ENCODE data around the gene FMN1.
A peak's percentile ranks its signal among the peaks of the same experiment; 100 is the strongest.

FMN1 gene

GRCh38 chr15:32908872-32909271 lies 285.6 kb downstream of the FMN1 start:
- no peak for DNase-seq

- DNase-seq = no peak
Observed at GRCh38 chr15:32908135-32908801, 286.2 kb downstream of the FMN1 start.

- no peak for DNase-seq
Observed at GRCh38 chr15:32905481-32905880, 289.0 kb downstream of the FMN1 start.

- DNase-seq = no peak
Observed at GRCh38 chr15:32904448-32904847, 290.1 kb downstream of the FMN1 start.

- DNase-seq = no peak
Observed at GRCh38 chr15:32903591-32904290, 290.8 kb downstream of the FMN1 start.

GRCh38 chr15:32901995-32902394 lies 292.5 kb downstream of the FMN1 start:
- DNase-seq = no peak

GRCh38 chr15:32901192-32901591 lies 293.3 kb downstream of the FMN1 start:
- no peak for DNase-seq

GRCh38 chr15:32899126-32899596 lies 295.4 kb downstream of the FMN1 start:
- DNase-seq = peak; percentile 44

- DNase-seq = no peak
Observed at GRCh38 chr15:32898414-32898813, 296.1 kb downstream of the FMN1 start.

- DNase-seq = no peak
Observed at GRCh38 chr15:32893421-32893820, 301.1 kb downstream of the FMN1 start.

GRCh38 chr15:32889214-32889613 lies 305.3 kb downstream of the FMN1 start:
- DNase-seq = no peak

- DNase-seq = no peak
Observed at GRCh38 chr15:32888221-32888761, 306.2 kb downstream of the FMN1 start.

- no peak for DNase-seq
Observed at GRCh38 chr15:32887090-32887489, 307.4 kb downstream of the FMN1 start.

- DNase-seq = no peak
Observed at GRCh38 chr15:32886459-32886858, 308.1 kb downstream of the FMN1 start.

- DNase-seq = no peak
Observed at GRCh38 chr15:32885713-32886112, 308.8 kb downstream of the FMN1 start.

GRCh38 chr15:32884146-32884545 lies 310.4 kb downstream of the FMN1 start:
- DNase-seq = no peak

- no peak for DNase-seq
Observed at GRCh38 chr15:32882955-32883354, 311.6 kb downstream of the FMN1 start.

GRCh38 chr15:32881528-32881927 lies 313.0 kb downstream of the FMN1 start:
- no peak for DNase-seq

- DNase-seq = no peak
Observed at GRCh38 chr15:32880642-32881041, 313.9 kb downstream of the FMN1 start.

- DNase-seq = no peak
Observed at GRCh38 chr15:32879980-32880379, 314.5 kb downstream of the FMN1 start.

GRCh38 chr15:32878869-32879805 lies 315.4 kb downstream of the FMN1 start:
- DNase-seq = no peak

- no peak for DNase-seq
Observed at GRCh38 chr15:32878342-32878741, 316.2 kb downstream of the FMN1 start.

Measured in NCI-H748 treated with DMSO at 0.1 percent for 48 hours (cell line).